ENCODE results near the gene GDF3. TPM values are rescaled to one million over a fixed set of nuclear protein-coding genes. Genes with fewer than 3 reads are reported as not detected.

Gene GDF3
- polyA plus RNA-seq, 2 of the 4 experiments (the other 2 are of a cell fraction): not detected

DNA sequence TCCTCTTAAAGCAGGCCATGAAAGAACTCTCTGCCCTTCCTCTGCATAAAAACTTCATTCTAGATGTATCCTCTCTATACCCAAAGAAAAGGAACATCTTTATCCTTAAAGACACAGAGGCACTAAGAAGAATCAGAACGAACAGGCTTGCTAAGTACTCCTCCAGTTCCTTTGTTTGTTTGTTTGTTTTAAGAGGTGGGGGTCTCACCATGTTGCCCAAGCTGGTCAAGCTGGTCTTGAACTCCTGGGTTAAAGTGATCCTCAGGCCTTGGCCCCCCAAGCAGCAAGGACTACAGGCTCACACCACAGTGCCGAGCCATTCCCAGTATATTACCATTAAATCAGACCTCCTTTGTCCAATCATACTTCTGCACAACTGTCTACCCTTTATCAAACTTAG lies 14.0 kb downstream of the GDF3 start (continued):
- no peak for TF ChIP-seq CTCF (IDR thresholded peaks at IDR 0.05)
- TF ChIP-seq HOXB5 (CRISPR knock-in tag; IDR thresholded peaks at IDR 0.05): no peak
- TF ChIP-seq KDM1A (IDR thresholded peaks at IDR 0.05; ENCODE audit: low read depth): no peak
- no peak for TF ChIP-seq KDM5A (IDR thresholded peaks at IDR 0.05)

- H3K4me2 ChIP-seq: no peak overlapping the region
- no peak for FAIRE-seq
- ATAC-seq: no peak
- H3K4me3 ChIP-seq: no peak overlapping the region
- ChIA-PET CTCF (interaction anchor here (0.6 to 8.2 kb wide), 3 partner anchors 11 to 127 kb away, joined by 3 to 85 read pairs (median 3); no protein-coding TSS in a partner anchor), POLR2A (no interaction called here)
- no peak for TF ChIP-seq ZNF302 (CRISPR knock-in tag; IDR thresholded peaks at IDR 0.05)
- no peak for TF ChIP-seq RAD21 (conservative IDR thresholded peaks at IDR 0.05 in 1 of 2, IDR thresholded peaks at IDR 0.05 in 1 of 2)
- no peak for TF ChIP-seq HOXB13 (CRISPR knock-in tag; IDR thresholded peaks at IDR 0.05; ENCODE audit: low read depth)
- TF ChIP-seq TP53 (CRISPR knock-in tag; IDR thresholded peaks at IDR 0.05): no peak
- no peak for TF ChIP-seq POLR2AphosphoS2 (conservative IDR thresholded peaks at IDR 0.05; ENCODE audit: low read length)
- no peak for TF ChIP-seq HMGXB4 (CRISPR knock-in tag; IDR thresholded peaks at IDR 0.05; ENCODE audit: borderline replicate concordance)
- TF ChIP-seq MAFK (IDR thresholded peaks at IDR 0.05; ENCODE audit: partially characterized antibody): no peak
- TF ChIP-seq EHF (CRISPR knock-in tag; IDR thresholded peaks at IDR 0.05): no peak
- no peak for TF ChIP-seq PHF8 (IDR thresholded peaks at IDR 0.05; ENCODE audit: borderline replicate concordance, low read depth)
- no peak for TF ChIP-seq NPAS2 (CRISPR knock-in tag; IDR thresholded peaks at IDR 0.05; ENCODE audit: borderline replicate concordance)
- no peak for TF ChIP-seq KDM1A (IDR thresholded peaks at IDR 0.05; ENCODE audit: low read depth)
- TF ChIP-seq CEBPB (IDR thresholded peaks at IDR 0.05): no peak
- no peak for TF ChIP-seq RNF2 (IDR thresholded peaks at IDR 0.05; ENCODE audit: borderline replicate concordance, low read depth)
- TF ChIP-seq FOSB (CRISPR knock-in tag; IDR thresholded peaks at IDR 0.05): no peak
- TF ChIP-seq TFCP2L1 (CRISPR knock-in tag; IDR thresholded peaks at IDR 0.05): no peak
- TF ChIP-seq SREBF2 (IDR thresholded peaks at IDR 0.05): no peak
- TF ChIP-seq NR3C1 (IDR thresholded peaks at IDR 0.05): no peak
- TF ChIP-seq FOSL2 (IDR thresholded peaks at IDR 0.05): no peak
- no peak for TF ChIP-seq FOSL2 (CRISPR knock-in tag; IDR thresholded peaks at IDR 0.05)
- TF ChIP-seq, protein P1, sequence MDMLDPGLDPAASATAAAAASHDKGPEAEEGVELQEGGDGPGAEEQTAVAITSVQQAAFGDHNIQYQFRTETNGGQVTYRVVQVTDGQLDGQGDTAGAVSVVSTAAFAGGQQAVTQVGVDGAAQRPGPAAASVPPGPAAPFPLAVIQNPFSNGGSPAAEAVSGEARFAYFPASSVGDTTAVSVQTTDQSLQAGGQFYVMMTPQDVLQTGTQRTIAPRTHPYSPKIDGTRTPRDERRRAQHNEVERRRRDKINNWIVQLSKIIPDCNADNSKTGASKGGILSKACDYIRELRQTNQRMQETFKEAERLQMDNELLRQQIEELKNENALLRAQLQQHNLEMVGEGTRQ (IDR thresholded peaks at IDR 0.05): no peak
- no peak for TF ChIP-seq BCL3 (IDR thresholded peaks at IDR 0.05)
- 47% methylated on average over 9 of the region's 9 CpGs for WGBS (ENCODE audit: missing lambda C conversion rate)
- no peaks in the 10 kb centered on the region for H3K4me1 ChIP-seq
- H3K27ac ChIP-seq: no peak overlapping the region
- no peaks in the 10 kb centered on the region for H3K9me3 ChIP-seq
- no peak for DNase-seq (ENCODE audit: low read depth in 1 of 2, low spot score in 1 of 2)
These were observed 16.1 kb downstream of the GDF3 start for GRCh38 chr12:7679251-7680045.
